HG02852 (cell line): ENCODE results near the gene CHSY1.

ENCODE experiments used
- ATAC-seq: cut with Tn5 transposase; IDR thresholded peaks from one replicate; pipeline ENCODE4 v1.9.1; 2021; ENCODE audit warnings: mild to moderate bottlenecking, moderate library complexity; ENCODE audit not compliant: unreplicated experiment

The CHSY1 gene

GRCh38 chr15:101173233-101174119 lies 78.4 kb downstream of the CHSY1 start:
- ATAC-seq: no peak

GRCh38 chr15:101172501-101173071 lies 79.3 kb downstream of the CHSY1 start:
- no peak for ATAC-seq

DNA sequence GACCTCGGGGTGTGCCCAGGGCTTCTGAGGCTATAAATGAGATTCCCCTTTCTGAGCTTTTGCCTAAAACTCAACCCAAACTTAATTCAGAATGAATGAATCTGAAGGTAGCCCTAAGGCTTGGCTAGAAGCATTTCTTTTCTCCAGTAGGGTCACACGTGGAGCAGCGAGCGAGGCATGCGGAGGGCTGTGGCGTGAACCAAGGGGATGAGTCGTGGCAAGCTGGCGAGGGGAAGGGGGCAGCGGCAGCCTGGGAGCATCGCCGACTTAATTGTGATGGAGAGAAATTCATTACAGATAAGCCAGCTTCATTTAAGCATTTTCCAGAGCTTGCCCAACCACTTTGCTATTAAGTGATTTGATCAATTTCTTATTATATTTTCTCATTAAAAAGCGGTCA lies 79.9 kb downstream of the CHSY1 start:
- ATAC-seq: no peak

- no peak for ATAC-seq
These were observed 81.1 kb downstream of the CHSY1 start for GRCh38 chr15:101170568-101171350.

- no peak for ATAC-seq
These were observed 82.3 kb downstream of the CHSY1 start for GRCh38 chr15:101169495-101170071.

- no peak for ATAC-seq
These were observed 82.9 kb downstream of the CHSY1 start for GRCh38 chr15:101168898-101169494.

DNA sequence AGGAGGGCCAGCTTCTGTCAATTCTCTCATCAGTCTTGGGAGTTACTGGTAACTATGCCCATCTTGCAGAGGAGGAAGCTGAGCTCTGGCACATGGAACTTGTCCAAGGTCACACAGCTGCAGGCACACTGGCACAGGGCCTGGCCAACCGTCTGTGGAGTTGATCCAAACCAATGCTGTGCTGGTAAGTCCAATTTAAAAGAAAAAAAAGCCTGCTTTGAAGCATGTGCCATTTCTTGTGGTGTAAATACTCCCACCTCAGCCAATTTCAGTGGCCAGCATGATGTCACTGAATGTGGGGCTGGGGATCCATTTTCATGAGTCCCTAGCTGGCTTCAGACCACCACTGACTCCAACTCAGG lies 83.4 kb downstream of the CHSY1 start:
- no peak for ATAC-seq

GRCh38 chr15:101167753-101168462 lies 83.9 kb downstream of the CHSY1 start:
- no peak for ATAC-seq

DNA sequence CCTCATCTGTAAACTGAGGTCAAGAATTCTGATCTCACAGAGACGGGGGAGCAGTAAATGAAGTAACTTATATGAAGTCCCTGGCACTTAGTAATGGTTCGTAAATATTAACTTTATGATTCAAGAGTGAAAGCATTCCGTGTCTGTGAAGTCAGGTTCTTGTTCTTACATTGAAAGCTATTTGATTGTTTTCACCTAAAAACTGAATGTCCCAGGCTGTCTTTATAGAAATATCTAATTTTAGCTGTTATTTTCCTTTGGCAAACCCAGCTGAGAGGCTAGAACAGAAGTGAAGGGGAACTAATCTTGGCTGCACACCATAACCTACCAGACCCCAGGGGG lies 84.5 kb downstream of the CHSY1 start:
- ATAC-seq: no peak

GRCh38 chr15:101165905-101166471 lies 85.9 kb downstream of the CHSY1 start:
- no peak for ATAC-seq

DNA sequence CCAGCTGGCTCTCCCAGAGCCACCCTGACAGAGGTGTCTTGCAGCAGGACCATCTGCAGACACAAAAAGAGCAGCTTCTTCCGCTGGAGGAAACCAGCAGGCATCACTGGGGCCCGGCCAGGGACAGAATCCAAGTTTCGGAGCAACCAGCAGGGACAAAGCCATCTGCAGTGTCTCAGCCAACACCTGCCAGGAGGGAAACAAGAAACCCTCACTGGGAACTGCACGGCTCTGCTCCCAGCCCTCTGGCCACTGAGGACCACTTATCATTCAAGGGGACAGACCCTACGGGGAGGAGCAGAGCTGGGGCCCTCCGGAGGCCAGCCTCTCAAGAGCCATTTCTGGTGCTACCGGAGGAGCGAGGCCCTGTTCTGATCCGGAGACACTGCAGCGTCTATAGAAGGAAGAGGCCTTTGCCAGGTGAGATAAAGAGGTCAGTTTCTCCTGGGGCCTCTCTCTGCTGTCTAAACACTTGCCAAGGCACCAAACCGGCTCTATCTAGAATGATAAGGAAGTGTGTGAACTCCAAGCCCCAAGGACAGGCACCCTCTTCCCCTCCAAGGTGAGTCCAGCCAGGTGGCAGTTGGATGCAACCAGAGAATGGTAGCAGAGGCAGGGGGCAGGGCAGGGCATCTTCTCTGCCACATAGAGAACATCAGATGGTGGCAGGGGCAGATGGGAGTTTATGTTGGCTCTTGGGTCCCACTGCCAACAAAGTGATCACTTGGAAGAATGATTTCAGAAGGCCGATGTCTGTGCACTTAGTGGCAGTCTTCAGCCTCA lies 89.0 kb downstream of the CHSY1 start:
- no peak for ATAC-seq

GRCh38 chr15:101161656-101162055 lies 90.2 kb downstream of the CHSY1 start:
- ATAC-seq: no peak

GRCh38 chr15:101159936-101160815 lies 91.7 kb downstream of the CHSY1 start:
- no peak for ATAC-seq

DNA sequence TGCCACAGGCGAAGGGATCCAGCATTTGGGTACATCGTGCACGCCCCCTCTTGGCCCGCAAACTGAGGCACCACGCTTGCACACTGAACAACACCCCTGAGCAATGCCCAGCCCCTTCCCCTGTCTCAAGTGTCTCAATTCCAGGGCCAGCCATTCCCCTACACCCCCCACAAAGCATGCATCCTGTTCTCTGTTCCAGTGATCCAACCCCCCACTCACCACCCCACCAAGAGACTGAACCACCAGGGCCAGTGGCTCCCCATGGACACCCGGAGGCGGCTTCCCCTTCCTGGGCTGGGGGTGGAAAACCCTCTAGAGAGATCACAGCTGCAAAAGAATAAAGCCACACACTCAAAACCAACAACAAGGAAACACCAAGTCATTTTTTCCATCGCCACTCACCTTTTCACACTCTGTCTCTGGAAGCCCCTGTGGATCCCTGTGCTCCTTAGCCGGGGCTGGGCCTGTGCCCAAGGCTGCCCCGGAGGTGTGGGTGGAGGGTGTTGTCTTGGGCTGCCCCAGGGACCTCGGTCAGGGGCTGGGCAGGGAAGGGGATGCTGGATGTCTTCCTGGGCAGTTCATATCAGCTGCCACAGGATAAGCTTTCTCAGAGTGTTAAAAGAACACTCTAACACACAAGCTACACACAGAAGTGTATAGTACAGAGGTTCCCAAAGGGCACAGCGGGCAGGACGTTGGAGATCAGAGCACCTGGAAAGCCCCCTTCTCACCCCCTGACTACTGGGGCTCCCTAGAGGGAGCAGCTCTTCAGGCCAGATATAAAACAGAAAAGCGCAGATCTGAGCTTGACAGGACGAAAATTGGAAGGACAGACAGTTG lies 92.5 kb downstream of the CHSY1 start:
- no peak for ATAC-seq

DNA sequence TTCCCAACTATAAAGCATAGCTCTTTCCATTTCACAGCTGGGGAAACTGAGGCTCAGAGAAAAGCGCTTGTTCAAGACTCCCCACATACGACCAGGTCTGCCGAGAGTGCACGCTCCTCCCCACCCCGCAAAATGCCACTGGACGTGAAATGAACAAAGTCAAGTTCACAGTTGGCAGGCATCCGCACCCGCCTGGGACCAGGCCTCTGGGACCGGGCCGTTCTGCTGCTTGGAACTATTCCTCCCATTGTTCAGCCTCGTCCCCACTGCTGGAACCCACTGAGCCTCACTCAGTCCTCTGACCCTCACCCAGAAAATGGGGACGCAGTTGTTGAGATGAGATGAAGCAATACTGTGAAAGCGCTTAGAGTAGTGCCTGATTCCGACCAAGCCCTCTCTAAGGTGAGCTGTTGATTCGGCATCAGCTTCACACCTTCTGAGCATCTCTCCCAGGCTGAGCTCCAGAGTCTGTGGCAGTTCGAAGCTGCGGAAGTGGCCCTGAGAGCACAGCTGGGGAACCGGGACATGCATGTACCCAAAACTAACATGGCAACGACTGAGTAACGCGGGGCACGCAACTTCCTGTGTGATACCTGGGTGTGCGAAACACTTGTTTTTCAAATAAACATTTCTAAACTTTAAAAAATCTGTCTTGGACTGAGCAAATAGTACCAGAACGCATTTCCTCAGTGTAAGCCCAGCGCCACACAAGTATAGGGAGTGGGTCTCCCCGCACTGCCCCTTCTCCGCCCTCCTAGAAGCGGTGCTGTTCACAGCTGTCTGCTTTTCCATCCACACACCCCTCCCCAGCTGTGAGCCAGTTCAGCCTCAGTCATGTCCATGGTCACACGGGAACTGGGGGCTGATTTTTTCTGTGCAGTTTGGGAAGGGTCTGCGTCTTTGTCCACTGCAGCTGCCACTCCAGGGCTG lies 93.4 kb downstream of the CHSY1 start:
- no peak for ATAC-seq

- no peak for ATAC-seq
These were observed 94.1 kb downstream of the CHSY1 start for GRCh38 chr15:101157721-101158120.
